Activated CD4-positive, CD25-positive, alpha-beta regulatory T cell (primary cell): Measurements from ENCODE around the gene NXPH4.
A peak's percentile ranks its signal among the peaks of the same experiment; 100 is the strongest.

ENCODE experiments used
- DNase-seq, 4 experiments: peaks; one replicate each; lab custom pipeline; 2025; lab: John Stamatoyannopoulos, UW

The NXPH4 gene

GRCh38 chr12:57203791-57204190 is 12.8 kb upstream of the NXPH4 start:
- no peak for DNase-seq

DNA sequence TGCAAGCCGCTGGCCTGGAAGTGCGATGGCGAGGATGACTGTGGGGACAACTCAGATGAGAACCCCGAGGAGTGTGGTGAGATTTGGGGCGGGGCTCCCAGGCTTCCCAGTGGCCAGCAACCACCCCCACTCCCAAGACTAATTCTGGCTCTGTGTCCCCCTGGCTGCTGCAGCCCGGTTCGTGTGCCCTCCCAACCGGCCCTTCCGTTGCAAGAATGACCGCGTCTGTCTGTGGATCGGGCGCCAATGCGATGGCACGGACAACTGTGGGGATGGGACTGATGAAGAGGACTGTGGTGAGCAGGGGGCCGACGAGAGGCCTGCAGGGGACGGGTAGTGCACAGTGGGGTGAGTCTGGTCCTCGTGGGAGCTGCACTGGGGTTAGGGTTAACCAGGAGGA is 12.1 kb upstream of the NXPH4 start:
- DNase-seq = no peak

- no peak for DNase-seq
Measured at GRCh38 chr12:57205186-57205585, 11.4 kb upstream of the NXPH4 start.

GRCh38 chr12:57205931-57206330 is 10.7 kb upstream of the NXPH4 start:
- DNase-seq = no peak

DNA sequence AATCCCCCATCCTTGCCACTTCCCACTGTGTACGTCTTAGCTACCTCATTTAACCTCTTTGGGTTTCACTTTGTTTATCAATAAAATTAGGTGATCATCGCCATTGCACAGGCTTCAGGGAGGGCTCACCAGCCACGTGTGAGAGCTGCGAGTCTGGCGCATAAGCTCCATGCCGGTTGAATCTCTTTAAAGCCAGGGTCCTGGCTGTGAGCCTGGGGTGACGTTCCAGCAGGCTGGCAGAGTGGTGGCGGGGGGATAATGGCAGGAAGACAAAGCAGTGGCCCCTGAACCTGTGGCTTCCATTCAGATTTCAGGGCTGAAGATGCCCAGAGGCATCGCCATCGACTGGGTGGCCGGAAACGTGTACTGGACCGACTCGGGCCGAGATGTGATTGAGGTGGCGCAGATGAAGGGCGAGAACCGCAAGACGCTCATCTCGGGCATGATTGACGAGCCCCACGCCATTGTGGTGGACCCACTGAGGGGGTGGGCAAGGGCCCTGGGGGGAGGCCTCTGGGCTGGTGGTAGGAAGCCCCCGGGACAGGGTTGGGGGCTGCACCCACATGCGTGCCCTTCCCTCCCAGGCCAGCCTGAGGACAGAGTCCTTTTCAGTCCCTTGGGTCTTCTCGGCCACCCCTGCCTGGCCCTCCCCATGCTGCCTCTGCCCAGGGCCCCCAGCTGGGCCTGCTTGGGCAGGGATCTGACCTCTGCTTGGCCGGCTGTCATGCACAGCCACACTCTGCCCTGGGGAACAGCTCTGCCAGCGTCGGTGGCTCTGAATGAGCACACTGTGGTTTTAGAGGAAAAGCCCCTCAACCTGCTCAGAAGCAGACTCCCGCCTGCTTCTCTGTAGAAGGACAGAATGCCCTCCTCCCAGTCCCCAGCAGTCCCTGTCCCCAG is 8.6 kb upstream of the NXPH4 start:
- DNase-seq = no peak

- DNase-seq = no peak
Measured at GRCh38 chr12:57208631-57209282, 7.8 kb upstream of the NXPH4 start.

GRCh38 chr12:57209916-57210315 is 6.7 kb upstream of the NXPH4 start:
- DNase-seq = no peak

- DNase-seq = no peak
Measured at GRCh38 chr12:57210461-57210860, 6.1 kb upstream of the NXPH4 start.

DNA sequence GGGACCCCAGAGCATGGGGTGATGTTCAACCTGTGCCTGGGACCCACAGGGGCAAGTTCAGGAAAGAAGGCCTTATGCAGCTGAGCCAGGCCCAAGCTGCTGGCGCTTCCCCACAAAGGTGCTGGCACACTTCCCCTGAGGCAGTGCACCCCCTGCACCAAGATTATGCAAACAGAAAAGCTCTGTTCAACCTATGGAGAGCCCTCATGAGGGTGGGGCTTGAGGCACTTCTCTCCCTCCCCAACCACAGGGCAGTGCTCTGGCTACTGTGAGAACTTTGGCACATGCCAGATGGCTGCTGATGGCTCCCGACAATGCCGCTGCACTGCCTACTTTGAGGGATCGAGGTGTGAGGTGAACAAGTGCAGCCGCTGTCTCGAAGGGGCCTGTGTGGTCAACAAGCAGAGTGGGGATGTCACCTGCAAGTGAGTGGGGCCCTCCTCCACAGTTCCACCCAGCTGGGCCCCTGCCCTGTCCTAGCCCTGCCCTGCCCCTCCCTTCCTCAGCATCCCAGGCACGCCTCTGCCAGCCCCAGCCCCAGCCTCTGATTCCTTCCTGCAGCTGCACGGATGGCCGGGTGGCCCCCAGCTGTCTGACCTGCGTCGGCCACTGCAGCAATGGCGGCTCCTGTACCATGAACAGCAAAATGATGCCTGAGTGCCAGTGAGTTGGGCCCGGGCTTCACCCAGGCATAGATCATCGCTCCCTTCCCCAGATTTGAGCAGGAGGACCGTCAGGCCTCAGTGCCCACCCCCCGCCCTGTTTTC is 5.5 kb upstream of the NXPH4 start:
- no peak for DNase-seq

GRCh38 chr12:57211791-57212700 is 4.5 kb upstream of the NXPH4 start:
- DNase-seq = no peak

- DNase-seq = no peak
Measured at GRCh38 chr12:57212701-57213057, 3.9 kb upstream of the NXPH4 start.

- peak; percentile 66 to 77 (median 69) for DNase-seq
Measured at GRCh38 chr12:57213058-57213715, 3.4 kb upstream of the NXPH4 start.

DNA sequence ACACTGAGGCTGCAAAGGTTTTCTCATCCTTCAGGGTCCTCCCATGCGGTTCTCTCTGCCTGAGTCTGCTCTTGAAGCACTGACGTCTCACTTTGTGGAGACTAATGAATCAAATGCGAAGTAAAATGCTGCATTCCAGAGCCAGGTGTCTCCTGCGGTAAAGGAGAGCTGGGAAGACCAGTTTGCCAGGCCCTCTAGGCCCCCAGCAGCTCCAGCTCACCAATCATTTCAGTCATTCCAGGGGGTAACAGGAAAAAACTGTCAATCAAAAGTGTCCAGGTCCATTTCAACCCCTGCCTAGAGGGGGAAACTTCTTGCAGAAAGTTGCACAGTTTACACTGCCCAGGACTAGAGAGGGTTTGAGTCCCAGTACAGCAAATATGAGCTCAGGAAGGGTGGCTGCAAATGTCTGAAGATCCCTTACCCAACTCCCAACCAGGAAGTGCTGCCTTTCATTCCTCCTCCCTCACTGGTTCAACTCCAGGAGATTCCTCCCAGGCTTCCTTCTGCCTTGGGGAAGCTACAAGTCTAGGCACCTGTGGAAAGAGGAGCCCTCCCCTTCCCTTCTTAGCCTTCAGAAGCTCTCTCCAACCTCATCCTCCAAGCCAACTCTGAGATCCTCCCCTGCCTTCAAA is 2.7 kb upstream of the NXPH4 start:
- no peak for DNase-seq

DNA sequence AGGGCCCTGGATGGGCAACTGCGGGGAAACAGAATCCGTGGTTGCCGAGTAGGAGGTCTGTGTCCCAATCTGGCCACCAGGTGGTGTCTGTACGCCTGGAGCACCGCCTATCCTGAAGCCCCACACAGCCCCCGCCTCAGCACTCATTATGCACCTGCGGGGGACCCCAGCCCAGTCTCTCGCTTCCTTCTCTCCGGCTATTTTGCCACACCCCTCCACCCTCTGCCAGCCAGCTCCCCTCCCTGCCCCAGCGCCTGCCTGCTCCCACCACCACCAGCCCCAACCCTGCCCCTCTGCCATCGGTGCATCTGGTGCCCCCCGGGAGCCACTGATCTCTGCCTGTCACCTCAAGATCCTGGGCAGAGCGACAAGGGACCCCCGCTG is 2.2 kb upstream of the NXPH4 start:
- DNase-seq = peak; percentile 36 to 46 (median 40)

GRCh38 chr12:57215065-57215464 is 1.5 kb upstream of the NXPH4 start:
- DNase-seq = no peak

DNA sequence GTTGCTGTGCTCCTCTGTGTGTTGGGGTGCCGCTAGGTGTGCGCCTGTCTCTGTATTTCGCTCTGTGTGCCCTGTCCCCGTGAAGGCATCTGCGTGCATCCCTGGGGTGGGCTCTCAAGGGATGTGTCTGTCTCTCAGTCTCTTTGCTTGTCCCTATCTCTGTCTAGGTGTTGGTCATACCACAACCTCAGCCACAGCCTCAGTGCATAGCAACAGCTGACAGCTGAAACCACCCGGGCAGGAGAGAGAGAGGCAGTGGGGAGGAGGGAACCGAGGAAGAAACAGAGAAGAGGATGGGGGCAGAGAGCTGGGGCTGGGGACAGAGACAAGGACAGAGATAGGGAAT is 953 bp upstream of the NXPH4 start:
- DNase-seq = no peak

DNA sequence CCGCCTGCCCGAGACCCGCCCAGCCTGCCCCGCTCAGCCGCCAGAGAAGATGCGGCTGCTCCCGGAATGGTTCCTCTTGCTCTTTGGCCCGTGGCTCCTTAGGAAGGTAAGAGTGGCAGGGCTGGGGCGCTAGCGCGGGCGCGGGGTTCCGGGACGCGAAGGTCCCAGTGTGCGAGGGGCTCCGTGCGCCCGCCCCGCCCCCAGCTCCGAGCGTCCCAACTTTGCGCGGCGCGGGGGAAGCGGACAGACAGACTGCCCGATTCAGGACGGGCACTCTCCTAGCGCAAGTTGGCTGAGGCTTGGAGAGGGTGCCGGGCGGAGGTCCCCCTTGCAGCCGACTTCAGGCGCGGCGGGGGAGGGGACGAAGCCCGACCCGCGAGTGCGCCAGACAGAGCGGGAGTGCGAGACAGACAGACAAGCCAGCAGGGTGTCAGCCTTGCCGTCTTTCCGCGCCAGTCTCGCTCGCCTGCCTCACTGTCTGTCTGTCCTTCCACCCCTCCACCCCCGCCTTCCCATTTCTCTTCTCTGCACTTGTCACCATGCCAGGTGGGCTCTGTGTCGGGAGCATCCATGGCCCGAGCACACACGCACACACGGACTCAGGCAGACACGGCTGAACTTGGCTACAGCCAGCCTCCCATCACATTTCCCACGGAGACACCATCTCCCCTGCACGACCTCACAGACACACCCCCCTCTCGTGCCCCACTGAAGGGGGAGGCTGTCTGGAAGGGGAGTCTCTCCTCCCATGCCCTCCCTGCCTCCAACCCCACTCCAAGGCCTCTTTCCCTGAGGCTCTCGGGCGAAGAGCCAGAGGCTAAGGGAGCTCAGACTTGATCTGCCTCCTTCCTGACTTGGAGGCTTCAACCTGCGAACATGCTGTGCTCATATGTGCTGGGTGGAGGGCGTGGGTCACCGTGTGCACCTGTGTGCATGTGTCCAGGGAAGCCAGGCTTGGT is 606 bp downstream of the NXPH4 start:
- DNase-seq = no peak

DNA sequence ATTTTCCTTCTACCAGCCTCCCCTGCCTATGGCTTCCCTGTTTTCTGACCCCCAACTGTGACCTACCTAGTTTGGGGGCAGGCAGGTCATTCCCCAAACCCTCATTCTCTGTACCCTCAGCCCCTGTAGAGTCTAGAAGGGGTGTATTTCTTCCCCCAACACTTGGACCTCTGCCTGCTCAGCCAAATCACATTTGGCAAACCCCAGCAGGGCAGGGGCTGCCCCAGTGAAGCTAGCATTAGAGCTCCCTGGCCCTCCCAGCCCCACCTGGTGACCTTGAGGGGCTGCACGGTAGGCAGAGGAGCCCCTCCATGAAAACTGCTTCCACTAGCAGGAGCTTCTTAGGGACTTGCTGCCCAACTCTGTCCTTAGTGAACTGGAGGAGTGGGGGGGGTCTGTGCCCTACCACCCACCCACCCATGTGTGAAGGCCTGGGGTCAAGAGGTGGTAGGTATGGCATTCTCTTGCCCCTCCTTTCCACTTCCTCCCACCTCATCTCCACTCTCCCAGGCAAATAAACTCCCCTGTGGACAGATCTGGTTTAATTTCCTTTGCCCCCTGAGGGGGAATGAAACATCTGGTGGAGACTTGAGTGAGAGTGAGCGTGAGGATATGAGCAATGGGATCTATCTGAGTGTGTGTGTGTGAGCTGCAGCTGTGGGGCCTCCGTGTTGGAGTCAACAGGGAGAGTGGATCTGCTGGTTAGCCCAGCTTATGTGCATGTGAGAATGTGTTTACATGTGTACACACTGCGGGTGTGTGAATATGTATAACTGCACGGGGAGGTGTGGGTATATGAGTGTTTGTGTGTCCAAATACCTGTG is 1.6 kb downstream of the NXPH4 start:
- DNase-seq = no peak
